Activated T-helper 9 cell treated with anti-CD3 and anti-CD28 coated beads, Interleukin-2, amount 50 U/mL, for 16 hours (primary cell): ENCODE measurements around the gene PCED1A.
"Not testable (repeated sequence)": the region's sequence is repeated elsewhere in the genome, so short reads cannot be mapped to it uniquely, and the experiment has no call there.

Source experiments
- DNase-seq: peaks from one replicate; pipeline ENCODE4 v3.0.0-alpha.2; 2020; ENCODE audit warnings: low read depth

The PCED1A gene

GRCh38 chr20:2826655-2827054, 13.8 kb downstream of the PCED1A start:
- no peak for DNase-seq

- no peak for DNase-seq
Measured at GRCh38 chr20:2825761-2826160, 14.7 kb downstream of the PCED1A start.

GRCh38 chr20:2822073-2822472, 18.4 kb downstream of the PCED1A start:
- DNase-seq, result no peak

- no peak for DNase-seq
Measured at GRCh38 chr20:2820896-2821869, 19.3 kb downstream of the PCED1A start.

GRCh38 chr20:2820084-2820895, 20.2 kb downstream of the PCED1A start:
- no peak for DNase-seq

- DNase-seq, result no peak
Measured at GRCh38 chr20:2817891-2818595, 22.4 kb downstream of the PCED1A start.

- DNase-seq, result no peak
Measured at GRCh38 chr20:2817341-2817726, 23.1 kb downstream of the PCED1A start.

GRCh38 chr20:2816583-2817340, 23.7 kb downstream of the PCED1A start:
- DNase-seq, result no peak

- no peak for DNase-seq
Measured at GRCh38 chr20:2816030-2816582, 24.3 kb downstream of the PCED1A start, which contains the start of gene TMEM239. TSS of gene TMEM239 (plus strand) at chr20:2816364. CDS start at chr20:2816555, 191 bp downstream.

GRCh38 chr20:2815242-2815900, 25.1 kb downstream of the PCED1A start:
- no peak for DNase-seq

- DNase-seq, result no peak
Measured at GRCh38 chr20:2814587-2815051, 25.8 kb downstream of the PCED1A start, which contains the start of gene C20orf141. TSS of gene C20orf141 (plus strand) at chr20:2814987. CDS start at chr20:2815185, 198 bp downstream.

- no peak for DNase-seq
Measured at GRCh38 chr20:2814076-2814475, 26.4 kb downstream of the PCED1A start.

GRCh38 chr20:2812189-2812588, 28.3 kb downstream of the PCED1A start:
- DNase-seq, result no peak

GRCh38 chr20:2809690-2810089, 30.8 kb downstream of the PCED1A start:
- DNase-seq, result no peak

- DNase-seq, result not testable (repeated sequence)
Measured at GRCh38 chr20:2807929-2808328, 32.5 kb downstream of the PCED1A start.

- no peak for DNase-seq
Measured at GRCh38 chr20:2807019-2807418, 33.4 kb downstream of the PCED1A start.

- no peak for DNase-seq
Measured at GRCh38 chr20:2806351-2806701, 34.1 kb downstream of the PCED1A start.

GRCh38 chr20:2805689-2806350, 34.6 kb downstream of the PCED1A start:
- DNase-seq, result no peak

GRCh38 chr20:2804852-2805688, 35.4 kb downstream of the PCED1A start:
- DNase-seq, result no peak
